GM12878 (cell line): Measurements from ENCODE around the gene SRSF1. TPM values are rescaled to one million over a fixed set of nuclear protein-coding genes. Genes with fewer than 3 reads are reported as not detected.

ENCODE experiments used
- ATAC-seq: fragments of 200-7000 bp; cut with Tn5 transposase; 3 replicates; pipeline ENCODE4 v1.9.1; 2020; ENCODE audit warnings: mild to moderate bottlenecking, moderate library complexity
- BruUV-seq: library from RNA; stranded (reverse); fragments of 400-500 nt; replicated peaks from 2 replicates; lab custom pipeline; 2021; lab: Mats Ljungman, UMichigan
- CTCF ChIA-PET: fragments of 300-600 bp; sonication (Branson Sonifier 250); formaldehyde crosslinking; extraction: SDS; loops from one replicate; lab custom pipeline; 2021; ENCODE audit warnings: inconsistent platforms; lab: Yijun Ruan, JAX
- POLR2A ChIA-PET: fragments of 350-600 bp; formaldehyde crosslinking; extraction: SDS; loops from one replicate; lab custom pipeline; 2021; ENCODE audit warnings: inconsistent platforms; lab: Charles Lee
- RAD21 ChIA-PET: fragments of 300-600 bp; sonication (Branson Sonifier 250); formaldehyde crosslinking; loops from one replicate; lab custom pipeline; 2023; ENCODE audit warnings: antibody characterized with exemption; ENCODE audit not compliant: unreplicated experiment; lab: Charles Lee
- SMC1A ChIA-PET: fragments of 300-600 bp; sonication (Branson Sonifier 250); formaldehyde crosslinking; loops from one replicate; lab custom pipeline; 2023; ENCODE audit not compliant: unreplicated experiment, uncharacterized antibody; lab: Charles Lee
- DNase-seq: peaks from one replicate; pipeline ENCODE4 v3.0.0-alpha.2; 2011; ENCODE audit warnings: low read depth, low spot score
- FAIRE-seq: peaks from 3 replicates; lab custom pipeline; 2011; peaks lifted over from hg19 to GRCh38; lab: Jason Lieb, UNC
- H2AFZ ChIP-seq: 2 replicates; pipeline ENCODE4 v1.6.0; 2011; ENCODE audit warnings: low read depth, low read length, control low read depth; ENCODE audit not compliant: control insufficient read depth
- H3K27ac ChIP-seq: 2 replicates; pipeline ENCODE4 v1.5.1; 2011; ENCODE audit warnings: control low read depth; ENCODE audit not compliant: control insufficient read depth, insufficient read depth
- H3K27me3 ChIP-seq, 2 experiments: replicated peaks in 1 of 2; 2 replicates each; pipeline versions ENCODE4 v1.6.0 to v1.6.1; 2011; ENCODE audit warnings: low read length in 1 of 2; ENCODE audit not compliant: control insufficient read depth in 2 of 2, insufficient read depth in 2 of 2
- H3K36me3 ChIP-seq, 2 experiments: 2 replicates each; pipeline ENCODE4 v1.5.1; 2011; ENCODE audit warnings: low read length in 1 of 2; ENCODE audit not compliant: control insufficient read depth in 2 of 2, insufficient read depth in 2 of 2
- H3K4me1 ChIP-seq: 2 replicates; pipeline ENCODE4 v1.6.1; 2011; ENCODE audit warnings: mild to moderate bottlenecking, low read length, moderate library complexity, mixed read lengths; ENCODE audit not compliant: control insufficient read depth, insufficient read depth
- H3K4me2 ChIP-seq: 2 replicates; pipeline ENCODE4 v1.6.0; 2011; ENCODE audit warnings: control low read depth; ENCODE audit not compliant: control insufficient read depth, insufficient read depth
- H3K4me3 ChIP-seq: fragments of 200-600 bp; sonication (generic); 2 replicates; pipeline ENCODE4 v1.5.1; 2016
- H3K79me2 ChIP-seq: 2 replicates; pipeline ENCODE4 v1.6.0; 2011; ENCODE audit warnings: low read length; ENCODE audit not compliant: control insufficient read depth, insufficient read depth
- H3K9ac ChIP-seq: 2 replicates; pipeline ENCODE4 v1.8.0; 2011; ENCODE audit warnings: low read length, control low read depth, mixed read lengths; ENCODE audit not compliant: control insufficient read depth, insufficient read depth
- H3K9me3 ChIP-seq: replicated peaks from 3 replicates; pipeline ENCODE4 v1.5.1; 2011; ENCODE audit warnings: mild to moderate bottlenecking, low read length; ENCODE audit not compliant: control insufficient read depth, insufficient read depth
- H4K20me1 ChIP-seq: 2 replicates; pipeline ENCODE4 v1.6.0; 2011; ENCODE audit not compliant: control insufficient read depth, insufficient read depth
- HDAC6 ChIP-seq: fragments of 200-600 bp; sonication (generic); IDR thresholded peaks from one replicate; pipeline ENCODE4 v1.8.0; 2017; ENCODE audit warnings: antibody characterized with exemption; ENCODE audit not compliant: unreplicated experiment
- POLR2AphosphoS5 ChIP-seq: IDR thresholded peaks from 2 replicates; pipeline ENCODE4 v1.6.1; 2011; ENCODE audit warnings: mild to moderate bottlenecking, low read length, inconsistent platforms
- RUNX3 ChIP-seq: IDR thresholded peaks from 2 replicates; pipeline ENCODE4 v1.6.1; 2012; ENCODE audit warnings: low read length, inconsistent platforms
- SP1 ChIP-seq: IDR thresholded peaks from one replicate; pipeline ENCODE4 v1.6.1; 2011; ENCODE audit warnings: low read depth, low read length
- TAF1 ChIP-seq: IDR thresholded peaks from 2 replicates; pipeline ENCODE4 v1.6.1; 2011; ENCODE audit warnings: mild to moderate bottlenecking, low read depth, low read length, borderline replicate concordance
- TBL1XR1 ChIP-seq: IDR thresholded peaks from 2 replicates; pipeline ENCODE4 v1.6.1; 2012; ENCODE audit warnings: low read depth, low read length, improper control_type of control experiment
- ZBED1 ChIP-seq: IDR thresholded peaks from 2 replicates; pipeline ENCODE4 v1.6.1; 2016; ENCODE audit warnings: borderline replicate concordance
- WGBS: methylation state at CpG from one replicate; pipeline ENCODE4 v1.1.6; 2016; ENCODE audit warnings: low lambda C conversion rate; ENCODE audit not compliant: insufficient replicate concordance, insufficient coverage; ENCODE audit errors: missing lambda C conversion rate; 5-methylcytosine and 5-hydroxymethylcytosine counted together
- in situ Hi-C: fragments of 300-500 bp; cut with MboI; formaldehyde crosslinking; loops from 9 replicates; pipeline ENCODE4 v1.14.3; 2018; ENCODE audit warnings: mixed read lengths
- intact Hi-C: fragments of 100-400 bp; cut with micrococcal nuclease; formaldehyde crosslinking; loops from one replicate; pipeline ENCODE4 v1.14.2; 2022; ENCODE audit not compliant: unreplicated experiment
- polyA plus RNA-seq, 11 experiments: library from polyadenylated mRNA; depleted of rRNA in 4 of 11; unstranded in 6 of 11; stranded (reverse) in 5 of 11; fragments of >200 nt; fragmentation: Nextera tagmentation in 4 of 11; fragmentation: Illumina TruSeq in 1 of 11; extraction: Ambion mirVana in 4 of 11; extraction: Trizol in 1 of 11; gene quantifications; 1 replicate in 1 of 11; 2 replicates in 10 of 11; pipeline versions ENCODE4 v1.2.1 to v1.2.3, GENCODE V29; 2011 to 2016; ENCODE audit warnings: inconsistent platforms in 2 of 11, missing spikeins in 2 of 11, low read depth in 1 of 11
- total RNA-seq, 4 experiments: library from RNA; depleted of rRNA in 3 of 4; stranded (reverse); fragments of >200 nt in 3 of 4; fragmentation: Illumina TruSeq in 1 of 4; extraction: Trizol in 1 of 4; gene quantifications; 2 replicates each; pipeline versions ENCODE4 v1.2.1 to v1.2.3, GENCODE V29; 2013 to 2021
- TF ChIP-seq, protein P1 (sequence below): IDR thresholded peaks from 2 replicates; pipeline ENCODE4 v1.6.1; 2011; ENCODE audit warnings: low read depth, low read length, improper control_type of control experiment, borderline replicate concordance

The SRSF1 gene
- total and polyA plus RNA-seq, 10 of the 15 experiments (the other 5 are each of a cell fraction or from before 2014, with no cell fraction given) = 101 to 474 (median 404) TPM

DNA sequence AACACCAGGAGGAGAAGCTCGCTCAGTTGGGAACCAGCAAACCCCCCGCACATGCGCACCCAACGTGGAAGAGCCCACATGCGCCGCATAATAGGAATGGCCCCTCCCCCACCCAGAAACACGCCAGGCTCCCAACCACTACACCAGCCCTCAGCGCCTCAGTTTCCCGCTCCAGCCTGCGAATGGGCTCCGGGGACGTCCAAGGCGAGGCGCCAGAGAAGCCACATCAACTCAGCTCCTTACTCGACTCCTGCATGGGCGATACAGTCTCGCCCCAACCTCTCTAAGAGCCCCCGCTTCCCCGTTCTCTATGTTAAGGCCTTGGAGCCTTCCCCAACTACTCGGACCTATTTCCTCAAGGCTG, 504 bp downstream of the SRSF1 start (continued):
- TF ChIP-seq, protein P1, sequence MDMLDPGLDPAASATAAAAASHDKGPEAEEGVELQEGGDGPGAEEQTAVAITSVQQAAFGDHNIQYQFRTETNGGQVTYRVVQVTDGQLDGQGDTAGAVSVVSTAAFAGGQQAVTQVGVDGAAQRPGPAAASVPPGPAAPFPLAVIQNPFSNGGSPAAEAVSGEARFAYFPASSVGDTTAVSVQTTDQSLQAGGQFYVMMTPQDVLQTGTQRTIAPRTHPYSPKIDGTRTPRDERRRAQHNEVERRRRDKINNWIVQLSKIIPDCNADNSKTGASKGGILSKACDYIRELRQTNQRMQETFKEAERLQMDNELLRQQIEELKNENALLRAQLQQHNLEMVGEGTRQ = no peak

DNA sequence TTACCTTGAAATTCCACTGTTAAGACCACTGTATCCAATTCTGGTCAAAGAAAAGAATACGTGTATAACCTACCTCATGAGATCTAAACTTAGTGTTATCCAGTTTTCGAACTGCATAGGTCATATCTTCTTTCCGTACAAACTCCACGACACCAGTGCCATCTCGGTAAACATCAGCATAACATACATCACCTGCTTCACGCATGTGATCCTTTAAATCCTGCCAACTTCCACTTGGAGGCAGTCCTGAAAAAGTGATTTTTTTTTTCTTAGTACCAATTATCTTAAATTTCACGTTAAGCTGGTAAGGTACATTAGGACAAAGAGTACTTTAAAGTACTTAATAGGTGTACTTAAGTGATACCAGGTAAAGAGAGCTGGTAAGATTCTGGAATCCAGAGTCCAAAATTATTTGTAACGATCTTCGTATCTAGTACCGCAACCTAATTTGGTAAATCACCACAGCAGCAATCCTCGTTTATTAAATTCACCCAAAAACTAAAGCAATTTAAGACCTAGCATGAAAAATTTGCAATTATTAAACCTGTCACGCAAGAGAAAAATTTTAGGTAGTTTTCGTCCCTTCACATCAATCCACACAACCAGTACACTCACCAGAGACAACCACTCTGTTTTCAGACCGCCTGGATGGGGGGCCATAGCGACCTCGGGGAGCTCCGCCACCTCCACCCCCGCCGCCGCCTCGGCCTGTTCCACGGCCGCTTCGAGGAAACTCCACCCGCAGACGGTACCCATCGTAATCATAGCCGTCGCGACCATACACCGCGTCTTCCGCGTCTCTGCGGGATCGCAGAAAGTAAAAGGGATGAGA, 1.1 kb downstream of the SRSF1 start:
- ChIA-PET SMC1A (interaction anchor here (0.9 to 3.1 kb wide), 9 partner anchors 9 to 155 kb away, joined by 3 to 13 read pairs (median 6); partner anchors contain the start of gene MRPS23), CTCF (interaction anchor here (0.6 to 19.6 kb wide), 9 partner anchors 9 to 925 kb away, joined by 3 to 708 read pairs (median 4); partner anchors contain the start of gene MRPS23)
- H3K4me3 ChIP-seq = peak overlapping the region; percentile 98

More for the DNA sequence above, 1.1 kb downstream of the SRSF1 start:
- TF ChIP-seq TBL1XR1 (peak; percentile 2; the same call in 1 of the 2 replicates), HDAC6 (peak; percentile 45), RUNX3 (no peak), POLR2AphosphoS5 (peak; percentile 59; the same call in 1 of the 2 replicates), SP1 (no peak), TAF1 (0 out of 2 replicates have a peak, but pooled peaks have one; percentile 17), ZBED1 (0 out of 2 replicates have a peak, but pooled peaks have one; percentile 15)
- Histone ChIP-seq H3K27ac (peak overlapping the region; percentile 96), H3K4me2 (peak overlapping the region; percentile 75), H3K9ac (peak overlapping the region; percentile 95), H2AFZ (no peak overlapping the region), H4K20me1 (peaks cover 2% of the 10 kb centered on the region; the same call in 1 of the 2 replicates), H3K9me3 (no peaks in the 10 kb centered on the region), H3K4me1 (peaks cover 8% of the 10 kb centered on the region; the same call in 1 of the 2 replicates), H3K27me3 (no peaks in the 10 kb centered on the region), H3K36me3 (peaks cover 1 to 30% of the 10 kb centered on the region in 2 experiments; a peak in 3 of 4 replicates), H3K79me2 (peaks cover 61% of the 10 kb centered on the region)
- in situ Hi-C loops = no loop called here
- ATAC-seq = peak; percentile 15
- DNase-seq = no peak
- POLR2A ChIA-PET = interaction anchor here (0.7 to 2.9 kb wide), 10 partner anchors 8 to 1096 kb away, joined by 3 to 21 read pairs (median 6); partner anchors contain the start of genes DYNLL2 and MRPS23
- RAD21 ChIA-PET = interaction anchor here (0.6 to 3.2 kb wide), 10 partner anchors 8 to 146 kb away, joined by 3 to 22 read pairs (median 4); partner anchors contain the start of gene DYNLL2
- intact Hi-C loops = loop anchor here (2.0 kb wide), 2 partner anchors 77 to 107 kb away; partner anchors contain the start of gene DYNLL2
- FAIRE-seq = no peak
- under 1% methylated on average over 36 of the region's 36 CpGs for WGBS
- BruUV-seq = no TSS peak
